Sciatic nerve (tissue), 2 donors: ENCODE measurements around the gene STAT3. TPM values are rescaled to one million over a fixed set of nuclear protein-coding genes. Genes with fewer than 3 reads are reported as not detected.
"Not testable (repeated sequence)": the region's sequence is repeated elsewhere in the genome, so short reads cannot be mapped to it uniquely, and the experiment has no call there.

ENCODE experiments used
- ATAC-seq: fragments of 200-7000 bp; cut with Tn5 transposase; one replicate; pipeline ENCODE4 v1.9.1; 2020; ENCODE audit warnings: mild to moderate bottlenecking, moderate library complexity
- DNase-seq: peaks from one replicate; pipeline ENCODE4 v3.0.0-alpha.2; 2020; ENCODE audit warnings: low spot score
- intact Hi-C: fragments of 100-400 bp; cut with DNase I; formaldehyde crosslinking; loops from one replicate; pipeline ENCODE4 v1.14.2; 2022
- total RNA-seq: library from RNA; stranded (reverse); fragmentation: NEBNext Ultra II Directional; extraction: Animal tissue kit (Norgen Biotek cat#: 25700); gene quantifications from one replicate; pipeline ENCODE4 v1.2.1, GENCODE V29; 2021
- donor health status: DM: no; HTN: no; CAD: no.
- donor health status: DM: no; HTN: no; CAD: no.

STAT3 gene
- total RNA-seq, 1 donor from 2014 or later = 284 TPM

- DNase-seq (no peak), ATAC-seq (no peak)
- intact Hi-C loops = no loop called here
Measured at GRCh38 chr17:42274812-42275526, 113.3 kb downstream of the STAT3 start.

GRCh38 chr17:42274253-42274542 lies 114.0 kb downstream of the STAT3 start:
- intact Hi-C loops = no loop called here
- ATAC-seq (no peak), DNase-seq (no peak)

- ATAC-seq (no peak), DNase-seq (no peak)
- intact Hi-C loops = no loop called here
Measured at GRCh38 chr17:42273474-42274252, 114.6 kb downstream of the STAT3 start.

GRCh38 chr17:42272162-42272907 lies 115.9 kb downstream of the STAT3 start:
- ATAC-seq = no peak
- no peak for DNase-seq
- intact Hi-C loops = no loop called here

GRCh38 chr17:42271779-42272035 lies 116.5 kb downstream of the STAT3 start:
- intact Hi-C loops = no loop called here
- ATAC-seq (no peak), DNase-seq (no peak)

- no peak for DNase-seq
- no peak for ATAC-seq
- intact Hi-C loops = no loop called here
Measured at GRCh38 chr17:42271006-42271778, 117.0 kb downstream of the STAT3 start.

- DNase-seq = no peak
- ATAC-seq = no peak
- intact Hi-C loops = no loop called here
Measured at GRCh38 chr17:42270596-42270995, 117.6 kb downstream of the STAT3 start.

GRCh38 chr17:42270170-42270535 lies 118.1 kb downstream of the STAT3 start:
- no peak for ATAC-seq
- intact Hi-C loops = no loop called here
- no peak for DNase-seq

GRCh38 chr17:42268236-42268635 lies 120.0 kb downstream of the STAT3 start:
- intact Hi-C loops = no loop called here
- no peak for DNase-seq
- no peak for ATAC-seq

- intact Hi-C loops = no loop called here
- no peak for ATAC-seq
- no peak for DNase-seq
Measured at GRCh38 chr17:42266918-42267766, 121.1 kb downstream of the STAT3 start.

- ATAC-seq (no peak), DNase-seq (no peak)
- intact Hi-C loops = no loop called here
Measured at GRCh38 chr17:42266462-42266861, 121.8 kb downstream of the STAT3 start.

- ATAC-seq, DNase-seq, intact Hi-C loops: not testable (repeated sequence)
Measured at GRCh38 chr17:42264366-42264765, 123.9 kb downstream of the STAT3 start.

Other genes starting within 250 kb of the STAT3 start
- 96.1 TPM for gene RAB5C, start 233.5 kb downstream of the STAT3 start, total RNA-seq
- gene KCNH4, start 207.3 kb downstream of the STAT3 start, total RNA-seq = 0.36 TPM
- gene HCRT, start 203.0 kb downstream of the STAT3 start, total RNA-seq = not detected
- 22.7 TPM for gene GHDC, start 193.9 kb downstream of the STAT3 start, total RNA-seq
- gene STAT5B, start 112.1 kb downstream of the STAT3 start, total RNA-seq = 90.8 TPM
- 55.6 TPM for gene STAT5A, start 99.9 kb downstream of the STAT3 start, total RNA-seq
- 608 TPM for gene CAVIN1, start 34.8 kb upstream of the STAT3 start, total RNA-seq
- gene ATP6V0A1, start 70.4 kb upstream of the STAT3 start, total RNA-seq = 115 TPM
- 28.8 TPM for gene NAGLU, start 147.8 kb upstream of the STAT3 start, total RNA-seq
- 2.4 TPM for gene HSD17B1, start 164.5 kb upstream of the STAT3 start, total RNA-seq
- gene COASY, start 173.7 kb upstream of the STAT3 start, total RNA-seq = 45.2 TPM
- gene MLX, start 178.7 kb upstream of the STAT3 start, total RNA-seq = 26.6 TPM
- 5.9 TPM for gene PSMC3IP, start 189.3 kb upstream of the STAT3 start, total RNA-seq
- gene RETREG3, start 220.9 kb upstream of the STAT3 start, total RNA-seq = 47.1 TPM
- 23.4 TPM for gene TUBG1, start 221.2 kb upstream of the STAT3 start, total RNA-seq